GM12878 (cell line): ENCODE results near the gene IL1RL2. TPM values are rescaled to one million over a fixed set of nuclear protein-coding genes. Genes with fewer than 3 reads are reported as not detected.

Source experiments
- ATAC-seq: fragments of 200-7000 bp; cut with Tn5 transposase; 3 replicates; pipeline ENCODE4 v1.9.1; 2020; ENCODE audit warnings: mild to moderate bottlenecking, moderate library complexity
- BruUV-seq: library from RNA; stranded (reverse); fragments of 400-500 nt; replicated peaks from 2 replicates; lab custom pipeline; 2021; lab: Mats Ljungman, UMichigan
- CTCF ChIA-PET: fragments of 300-600 bp; sonication (Branson Sonifier 250); formaldehyde crosslinking; extraction: SDS; loops from one replicate; lab custom pipeline; 2021; ENCODE audit warnings: inconsistent platforms; lab: Yijun Ruan, JAX
- POLR2A ChIA-PET: fragments of 350-600 bp; formaldehyde crosslinking; extraction: SDS; loops from one replicate; lab custom pipeline; 2021; ENCODE audit warnings: inconsistent platforms; lab: Charles Lee
- RAD21 ChIA-PET: fragments of 300-600 bp; sonication (Branson Sonifier 250); formaldehyde crosslinking; loops from one replicate; lab custom pipeline; 2023; ENCODE audit warnings: antibody characterized with exemption; ENCODE audit not compliant: unreplicated experiment; lab: Charles Lee
- SMC1A ChIA-PET: fragments of 300-600 bp; sonication (Branson Sonifier 250); formaldehyde crosslinking; loops from one replicate; lab custom pipeline; 2023; ENCODE audit not compliant: unreplicated experiment, uncharacterized antibody; lab: Charles Lee
- DNase-seq: peaks from one replicate; pipeline ENCODE4 v3.0.0-alpha.2; 2011; ENCODE audit warnings: low read depth, low spot score
- FAIRE-seq: peaks from 3 replicates; lab custom pipeline; 2011; peaks lifted over from hg19 to GRCh38; lab: Jason Lieb, UNC
- H2AFZ ChIP-seq: 2 replicates; pipeline ENCODE4 v1.6.0; 2011; ENCODE audit warnings: low read depth, low read length, control low read depth; ENCODE audit not compliant: control insufficient read depth
- H3K27ac ChIP-seq: 2 replicates; pipeline ENCODE4 v1.5.1; 2011; ENCODE audit warnings: control low read depth; ENCODE audit not compliant: control insufficient read depth, insufficient read depth
- H3K27me3 ChIP-seq, 2 experiments: replicated peaks in 1 of 2; 2 replicates each; pipeline versions ENCODE4 v1.6.0 to v1.6.1; 2011; ENCODE audit warnings: low read length in 1 of 2; ENCODE audit not compliant: control insufficient read depth in 2 of 2, insufficient read depth in 2 of 2
- H3K36me3 ChIP-seq, 2 experiments: 2 replicates each; pipeline ENCODE4 v1.5.1; 2011; ENCODE audit warnings: low read length in 1 of 2; ENCODE audit not compliant: control insufficient read depth in 2 of 2, insufficient read depth in 2 of 2
- H3K4me1 ChIP-seq: 2 replicates; pipeline ENCODE4 v1.6.1; 2011; ENCODE audit warnings: mild to moderate bottlenecking, low read length, moderate library complexity, mixed read lengths; ENCODE audit not compliant: control insufficient read depth, insufficient read depth
- H3K4me2 ChIP-seq: 2 replicates; pipeline ENCODE4 v1.6.0; 2011; ENCODE audit warnings: control low read depth; ENCODE audit not compliant: control insufficient read depth, insufficient read depth
- H3K4me3 ChIP-seq: fragments of 200-600 bp; sonication (generic); 2 replicates; pipeline ENCODE4 v1.5.1; 2016
- H3K79me2 ChIP-seq: 2 replicates; pipeline ENCODE4 v1.6.0; 2011; ENCODE audit warnings: low read length; ENCODE audit not compliant: control insufficient read depth, insufficient read depth
- H3K9ac ChIP-seq: 2 replicates; pipeline ENCODE4 v1.8.0; 2011; ENCODE audit warnings: low read length, control low read depth, mixed read lengths; ENCODE audit not compliant: control insufficient read depth, insufficient read depth
- H3K9me3 ChIP-seq: replicated peaks from 3 replicates; pipeline ENCODE4 v1.5.1; 2011; ENCODE audit warnings: mild to moderate bottlenecking, low read length; ENCODE audit not compliant: control insufficient read depth, insufficient read depth
- H4K20me1 ChIP-seq: 2 replicates; pipeline ENCODE4 v1.6.0; 2011; ENCODE audit not compliant: control insufficient read depth, insufficient read depth
- CBX3 ChIP-seq: fragments of 200-600 bp; sonication (generic); IDR thresholded peaks from 2 replicates; pipeline ENCODE4 v1.6.1; 2016; ENCODE audit warnings: low read depth, borderline replicate concordance
- ETV6 ChIP-seq, 2 experiments: fragments of 450-650 bp in 1 of 2; IDR thresholded peaks in 1 of 2; conservative IDR thresholded peaks in 1 of 2; 2 replicates each; pipeline ENCODE4 v1.6.1; 2014; ENCODE audit warnings: antibody characterized with exemption in 1 of 2, borderline replicate concordance in 1 of 2, low read depth in 1 of 2, mild to moderate bottlenecking in 1 of 2, moderate library complexity in 1 of 2
- EZH2 ChIP-seq: IDR thresholded peaks from 2 replicates; pipeline ENCODE4 v1.6.1; 2012; ENCODE audit warnings: low read depth, mild to moderate bottlenecking, control low read depth, inconsistent platforms, low read length, borderline replicate concordance; ENCODE audit not compliant: control insufficient read depth
- FOXM1 ChIP-seq: IDR thresholded peaks from 2 replicates; pipeline ENCODE4 v1.6.1; 2012; ENCODE audit warnings: low read depth, mild to moderate bottlenecking, inconsistent platforms, low read length, moderate library complexity
- KLF5 ChIP-seq: fragments of 450-650 bp; IDR thresholded peaks from 2 replicates; pipeline ENCODE4 v1.6.1; 2014; ENCODE audit warnings: mild to moderate bottlenecking; ENCODE audit not compliant: partially characterized antibody
- MEF2B ChIP-seq: fragments of 450-650 bp; IDR thresholded peaks from 2 replicates; pipeline ENCODE4 v1.6.1; 2018; ENCODE audit warnings: mild to moderate bottlenecking, moderate library complexity; ENCODE audit not compliant: partially characterized antibody, poor library complexity, severe bottlenecking
- NBN ChIP-seq: fragments of 450-650 bp; IDR thresholded peaks from 2 replicates; pipeline ENCODE4 v1.6.1; 2016
- RBBP5 ChIP-seq: fragments of 200-600 bp; sonication (generic); conservative IDR thresholded peaks from 2 replicates; pipeline ENCODE4 v1.6.1; 2016
- SPI1 ChIP-seq: IDR thresholded peaks from 2 replicates; pipeline ENCODE4 v1.6.1; 2011; ENCODE audit warnings: low read depth, mild to moderate bottlenecking, low read length, moderate library complexity, borderline replicate concordance; ENCODE audit not compliant: insufficient read depth
- SUPT20H ChIP-seq: IDR thresholded peaks from 2 replicates; pipeline ENCODE4 v1.6.1; 2011; ENCODE audit warnings: low read depth, mild to moderate bottlenecking, low read length, moderate library complexity, borderline replicate concordance; ENCODE audit not compliant: control insufficient read depth
- TBL1XR1 ChIP-seq: IDR thresholded peaks from 2 replicates; pipeline ENCODE4 v1.6.1; 2012; ENCODE audit warnings: low read depth, low read length, improper control_type of control experiment
- ZBTB33 ChIP-seq: fragments of 450-650 bp; IDR thresholded peaks from 2 replicates; pipeline ENCODE4 v1.6.1; 2017; ENCODE audit warnings: mild to moderate bottlenecking
- ZBTB40 ChIP-seq: fragments of 450-650 bp; IDR thresholded peaks from 2 replicates; pipeline ENCODE4 v1.6.1; 2016; ENCODE audit warnings: mild to moderate bottlenecking, moderate library complexity, borderline replicate concordance
- ZNF24 ChIP-seq: fragments of 450-650 bp; IDR thresholded peaks from 2 replicates; pipeline ENCODE4 v1.6.1; 2017; ENCODE audit warnings: antibody characterized with exemption, mild to moderate bottlenecking
- WGBS: methylation state at CpG from one replicate; pipeline ENCODE4 v1.1.6; 2016; ENCODE audit warnings: low lambda C conversion rate; ENCODE audit not compliant: insufficient replicate concordance, insufficient coverage; ENCODE audit errors: missing lambda C conversion rate; 5-methylcytosine and 5-hydroxymethylcytosine counted together
- in situ Hi-C: fragments of 300-500 bp; cut with MboI; formaldehyde crosslinking; loops from 9 replicates; pipeline ENCODE4 v1.14.3; 2018; ENCODE audit warnings: mixed read lengths
- intact Hi-C: fragments of 100-400 bp; cut with micrococcal nuclease; formaldehyde crosslinking; loops from one replicate; pipeline ENCODE4 v1.14.2; 2022; ENCODE audit not compliant: unreplicated experiment
- polyA plus RNA-seq, 11 experiments: library from polyadenylated mRNA; depleted of rRNA in 4 of 11; unstranded in 6 of 11; stranded (reverse) in 5 of 11; fragments of >200 nt; fragmentation: Nextera tagmentation in 4 of 11; fragmentation: Illumina TruSeq in 1 of 11; extraction: Ambion mirVana in 4 of 11; extraction: Trizol in 1 of 11; gene quantifications; 1 replicate in 1 of 11; 2 replicates in 10 of 11; pipeline versions ENCODE4 v1.2.1 to v1.2.3, GENCODE V29; 2011 to 2016; ENCODE audit warnings: inconsistent platforms in 2 of 11, missing spikeins in 2 of 11, low read depth in 1 of 11
- total RNA-seq, 4 experiments: library from RNA; depleted of rRNA in 3 of 4; stranded (reverse); fragments of >200 nt in 3 of 4; fragmentation: Illumina TruSeq in 1 of 4; extraction: Trizol in 1 of 4; gene quantifications; 2 replicates each; pipeline versions ENCODE4 v1.2.1 to v1.2.3, GENCODE V29; 2013 to 2021

The IL1RL2 gene
- total and polyA plus RNA-seq, 10 of the 15 experiments (the other 5 are each of a cell fraction or from before 2014, with no cell fraction given): not detected

- SMC1A ChIA-PET: interaction anchor here (1.5 kb wide), 1 partner anchor 147 kb away, joined by 3 read pairs; no protein-coding TSS in a partner anchor
- POLR2A ChIA-PET: no interaction called here
- no peak for TF ChIP-seq ZBTB40
- no peak for TF ChIP-seq FOXM1
- TF ChIP-seq NBN: no peak
- TF ChIP-seq SUPT20H: no peak
- no peak for TF ChIP-seq RBBP5
- TF ChIP-seq TBL1XR1: no peak
- no peak for TF ChIP-seq EZH2
- TF ChIP-seq ZBTB33: no peak
- no peak for TF ChIP-seq CBX3
- no peak for TF ChIP-seq KLF5
- TF ChIP-seq SPI1: no peak
- no peak for TF ChIP-seq MEF2B
- no peak for TF ChIP-seq ZNF24
- no peak for TF ChIP-seq ETV6 (conservative IDR thresholded peaks at IDR 0.05 in 1 of 2, IDR thresholded peaks at IDR 0.05 in 1 of 2; ENCODE audit: borderline replicate concordance in 1 of 2, low read depth in 1 of 2)
- CTCF ChIA-PET: interaction anchor here (1.7 kb wide), 1 partner anchor 11 kb away, joined by 4 read pairs; no protein-coding TSS in a partner anchor
- Histone ChIP-seq H3K9me3 (no peaks in the 10 kb centered on the region; the same call in 2 of the 3 replicates), H3K4me3 (no peak overlapping the region), H3K36me3 (no peaks in the 10 kb centered on the region), H2AFZ (no peak overlapping the region), H3K4me2 (no peak overlapping the region), H3K4me1 (no peaks in the 10 kb centered on the region), H3K27me3 (no peaks in the 10 kb centered on the region), H3K27ac (no peak overlapping the region), H3K79me2 (no peaks in the 10 kb centered on the region), H3K9ac (no peak overlapping the region), H4K20me1 (no peaks in the 10 kb centered on the region)
- DNase-seq: no peak
- RAD21 ChIA-PET: no interaction called here
- 0% methylated on average over 3 of the region's 3 CpGs for WGBS
- ATAC-seq: no peak
- intact Hi-C loops: no loop called here
- in situ Hi-C loops: no loop called here
- no TSS peak for BruUV-seq
- FAIRE-seq: no peak
Observed at GRCh38 chr2:102172745-102173144, 14.1 kb upstream of the IL1RL2 start.
